HL-60 (cell line): Measurements from ENCODE around the gene ITGA4.

Experiments
- DNase-seq, 2 experiments: peaks; one replicate each; pipeline ENCODE4 v3.0.0-alpha.2; 2010 to 2020; ENCODE audit warnings: low read depth in 1 of 2, low spot score in 1 of 2
- H3K27ac ChIP-seq: fragments of 250-450 bp; sonication (Bioruptor Pico); replicated peaks from 2 replicates; pipeline ENCODE4 v1.5.1; 2020; ENCODE audit warnings: mild to moderate bottlenecking, moderate library complexity
- H3K27me3 ChIP-seq: fragments of 250-450 bp; sonication (Bioruptor Pico); 2 replicates; pipeline ENCODE4 v1.5.1; 2021; ENCODE audit warnings: mild to moderate bottlenecking, moderate library complexity; ENCODE audit not compliant: insufficient read depth, poor library complexity, severe bottlenecking
- H3K4me3 ChIP-seq: replicated peaks from 2 replicates; pipeline ENCODE4 v1.5.1; 2011; ENCODE audit warnings: mild to moderate bottlenecking, control low read depth, low read length; ENCODE audit not compliant: insufficient read depth
- CTCF ChIP-seq: IDR thresholded peaks from one replicate; pipeline ENCODE4 v1.5.1; 2011; ENCODE audit warnings: low read length, control low read depth, inconsistent platforms; ENCODE audit not compliant: insufficient read depth
- GABPA ChIP-seq: IDR thresholded peaks from 2 replicates; pipeline ENCODE4 v1.6.1; 2012; ENCODE audit warnings: low read depth
- POLR2AphosphoS5 ChIP-seq: IDR thresholded peaks from 2 replicates; pipeline ENCODE4 v1.6.1; 2012; ENCODE audit warnings: low read depth
- REST ChIP-seq: IDR thresholded peaks from 2 replicates; pipeline ENCODE4 v1.6.1; 2012; ENCODE audit warnings: low read depth; ENCODE audit not compliant: insufficient replicate concordance
- SPI1 ChIP-seq: IDR thresholded peaks from 2 replicates; pipeline ENCODE4 v1.6.1; 2012; ENCODE audit warnings: low read depth, mild to moderate bottlenecking, borderline replicate concordance

The ITGA4 gene

GRCh38 chr2:181516992-181517391 is 59.8 kb downstream of the ITGA4 start:
- H3K4me3 ChIP-seq = no peak overlapping the region
- no peak for TF ChIP-seq GABPA
- no peak for TF ChIP-seq CTCF
- no peak for TF ChIP-seq REST
- TF ChIP-seq POLR2AphosphoS5 = no peak
- TF ChIP-seq SPI1 = no peak
- DNase-seq = no peak
- no peaks in the 10 kb centered on the region for H3K27me3 ChIP-seq
- no peak overlapping the region for H3K27ac ChIP-seq

GRCh38 chr2:181517685-181518301 is 60.6 kb downstream of the ITGA4 start:
- DNase-seq = no peak
- TF ChIP-seq POLR2AphosphoS5 (peak; percentile 30; the same call in 1 of the 2 replicates), GABPA (no peak)
- H3K27me3 ChIP-seq = no peaks in the 10 kb centered on the region

GRCh38 chr2:181520253-181520652 is 63.1 kb downstream of the ITGA4 start:
- DNase-seq = no peak

More at GRCh38 chr2:181517685-181518301, 60.6 kb downstream of the ITGA4 start:
- H3K27ac ChIP-seq = no peak overlapping the region
- no peak overlapping the region for H3K4me3 ChIP-seq

More at GRCh38 chr2:181520253-181520652, 63.1 kb downstream of the ITGA4 start:
- Histone ChIP-seq H3K27ac (no peak overlapping the region), H3K27me3 (no peaks in the 10 kb centered on the region), H3K4me3 (no peak overlapping the region)
- TF ChIP-seq REST (no peak), GABPA (no peak), CTCF (no peak)
